Transverse colon (tissue), 4 donors: ENCODE results near the gene DOCK6.

Source experiments
- CTCF ChIP-seq, 5 experiments: fragments of 200-600 bp in 3 of 5; fragments of 450-650 bp in 2 of 5; sonication (generic) in 3 of 5; IDR thresholded peaks; 1 replicate in 2 of 5; 2 replicates in 3 of 5; pipeline ENCODE4 v1.5.1; 2016 to 2017; ENCODE audit warnings: antibody characterized with exemption in 5 of 5, inconsistent platforms in 3 of 5, mild to moderate bottlenecking in 2 of 5, moderate library complexity in 1 of 5
- POLR2AphosphoS5 ChIP-seq, 3 donors: sonication (generic); formaldehyde crosslinking; IDR thresholded peaks; one replicate each; pipeline ENCODE4 v1.6.1; 2016; ENCODE audit warnings: antibody characterized with exemption in 3 of 3

GRCh38 chr19:11286312-11286974 lies 24.1 kb upstream of the DOCK6 start:
- TF ChIP-seq CTCF (IDR thresholded peaks at IDR 0.05) (peak in 1 of 5 experiments; percentile 12), POLR2AphosphoS5 (IDR thresholded peaks at IDR 0.05) (no peak)
